K562 (cell line): ENCODE results near the gene SFRP5. TPM values are rescaled to one million over a fixed set of nuclear protein-coding genes. Genes with fewer than 3 reads are reported as not detected.
A peak's percentile ranks its signal among the peaks of the same experiment; 100 is the strongest.

Experiments
- CC2D1A ChIP-seq: fragments of 450-650 bp; IDR thresholded peaks from 2 replicates; pipeline ENCODE4 v1.6.1; 2017; ENCODE audit warnings: mild to moderate bottlenecking
- CTCF ChIP-seq, 3 experiments: IDR thresholded peaks in 2 of 3; conservative IDR thresholded peaks in 1 of 3; 2 replicates each; pipeline ENCODE4 v1.5.1; 2011 to 2012; ENCODE audit warnings: low read length in 3 of 3, mild to moderate bottlenecking in 3 of 3, control low read depth in 2 of 3, improper control_type of control experiment in 1 of 3, inconsistent platforms in 1 of 3, low read depth in 1 of 3, mixed read lengths in 1 of 3, moderate library complexity in 1 of 3; ENCODE audit not compliant: insufficient read depth in 2 of 3
- HMGXB4 ChIP-seq: sonication (generic); formaldehyde crosslinking; IDR thresholded peaks from 2 replicates; pipeline ENCODE4 v1.8.1; 2023; ENCODE audit warnings: mild to moderate bottlenecking, missing genetic modification reagents
- KDM1A ChIP-seq, 2 experiments: fragments of 450-650 bp; IDR thresholded peaks; 2 replicates each; pipeline ENCODE4 v1.6.1; 2016; ENCODE audit warnings: mild to moderate bottlenecking in 2 of 2
- REST ChIP-seq, 2 experiments: fragments of 450-650 bp; formaldehyde crosslinking in 1 of 2; IDR thresholded peaks; 2 replicates each; pipeline versions ENCODE4 v1.4.0 to v1.6.1; 2014 to 2020; ENCODE audit warnings: mild to moderate bottlenecking in 2 of 2, borderline replicate concordance in 1 of 2, low read depth in 1 of 2
- SMC3 ChIP-seq: conservative IDR thresholded peaks from 2 replicates; pipeline ENCODE4 v1.6.1; 2011; ENCODE audit warnings: low read depth, low read length, improper control_type of control experiment; ENCODE audit not compliant: insufficient read depth
- ZNF609 ChIP-seq: sonication (generic); formaldehyde crosslinking; IDR thresholded peaks from 2 replicates; pipeline ENCODE4 v1.8.1; 2023; ENCODE audit warnings: missing genetic modification reagents, mild to moderate bottlenecking, borderline replicate concordance
- polyA plus RNA-seq, 8 experiments: library from polyadenylated mRNA; depleted of rRNA in 4 of 8; stranded (reverse) in 5 of 8; unstranded in 3 of 8; fragments of >200 nt; fragmentation: Nextera tagmentation in 2 of 8; fragmentation: Illumina TruSeq in 1 of 8; extraction: Ambion mirVana in 2 of 8; extraction: Trizol in 1 of 8; gene quantifications; 2 replicates each; pipeline versions ENCODE4 v1.2.1 to v1.2.3, GENCODE V29; 2011 to 2014; ENCODE audit warnings: inconsistent platforms in 1 of 8, missing spikeins in 1 of 8
- total RNA-seq, 7 experiments: library from RNA; depleted of rRNA in 6 of 7; stranded (reverse); fragments of >200 nt in 6 of 7; fragmentation: Illumina TruSeq in 2 of 7; extraction: Trizol in 2 of 7; gene quantifications; 2 replicates each; pipeline versions ENCODE4 v1.2.1 to v1.2.3, GENCODE V29; 2011 to 2021; ENCODE audit warnings: low replicate concordance in 1 of 7

SFRP5 gene
- total and polyA plus RNA-seq, 9 of the 15 experiments (the other 6 are each of a cell fraction or from before 2014, with no cell fraction given): 0.07 to 0.29 (median 0.13) TPM; not detected in 3

GRCh38 chr10:97731346-97732051 lies 40.3 kb downstream of the SFRP5 start (continued):
- TF ChIP-seq REST (IDR thresholded peaks at IDR 0.05; ENCODE audit: borderline replicate concordance) (peak; percentile 91), REST (CRISPR knock-in tag; IDR thresholded peaks at IDR 0.05; ENCODE audit: low read depth) (no peak), HMGXB4 (CRISPR knock-in tag) (no peak), KDM1A (IDR thresholded peaks at IDR 0.05) (no peak), CC2D1A (peak; percentile 56), CTCF (IDR thresholded peaks at IDR 0.05 in 2 of 3, conservative IDR thresholded peaks at IDR 0.05 in 1 of 3; ENCODE audit: insufficient read depth in 2 of 3, low read depth in 1 of 3, low read length in 3 of 3) (peak; percentile 67 to 88 (median 73)), ZNF609 (no peak), SMC3 (peak; percentile 88)
